B cell (primary cell): ENCODE data around the gene UGT1A9. TPM values are rescaled to one million over a fixed set of nuclear protein-coding genes. Genes with fewer than 3 reads are reported as not detected.

Source experiments
- ATAC-seq: fragments of 200-7000 bp; cut with Tn5 transposase; one replicate; pipeline ENCODE4 v1.10.0; 2021; ENCODE audit warnings: low read depth, mild to moderate bottlenecking, moderate number of reproducible peaks, moderate library complexity
- CTCF ChIA-PET: fragments of 350-600 bp; sonication (Branson Sonifier 250); formaldehyde crosslinking; loops from one replicate; lab custom pipeline; 2021; ENCODE audit warnings: antibody characterized with exemption, inconsistent platforms; lab: Charles Lee
- POLR2A ChIA-PET: fragments of 350-600 bp; sonication (Branson Sonifier 250); formaldehyde crosslinking; loops from one replicate; lab custom pipeline; 2021; ENCODE audit warnings: antibody characterized with exemption; lab: Charles Lee
- DNase-seq: peaks from one replicate; pipeline ENCODE4 v3.0.0; 2013
- H2AFZ ChIP-seq: 2 replicates; pipeline ENCODE4 v1.6.1; 2012; ENCODE audit warnings: mild to moderate bottlenecking, low read depth, low read length; ENCODE audit not compliant: insufficient read depth, poor library complexity, severe bottlenecking
- H3K27ac ChIP-seq, 2 donors: 1 replicate in 1 of 2; 2 replicates in 1 of 2; pipeline ENCODE4 v1.5.1; 2012 to 2013; ENCODE audit warnings: low read length in 2 of 2, mild to moderate bottlenecking in 2 of 2, moderate library complexity in 1 of 2
- H3K27me3 ChIP-seq, 4 experiments: fragments of 200-600 bp in 1 of 4; sonication (generic) in 1 of 4; replicated peaks in 1 of 4; 1 replicate in 2 of 4; 2 replicates in 2 of 4; pipeline versions ENCODE4 v1.6.1 to v1.7.0; 2013 to 2016; ENCODE audit warnings: low read length in 3 of 4, mild to moderate bottlenecking in 2 of 4, mixed read lengths in 1 of 4, moderate library complexity in 1 of 4; ENCODE audit not compliant: insufficient read depth in 4 of 4, control insufficient read depth in 3 of 4; ENCODE audit errors: control extremely low read depth in 1 of 4
- H3K36me3 ChIP-seq, 2 experiments: replicated peaks in 1 of 2; 1 replicate in 1 of 2; 2 replicates in 1 of 2; pipeline versions ENCODE4 v1.6.1 to v1.7.1; 2013; ENCODE audit warnings: low read length in 1 of 2; ENCODE audit not compliant: insufficient read depth in 2 of 2, control insufficient read depth in 1 of 2; ENCODE audit errors: control extremely low read depth in 1 of 2, extremely low read depth in 1 of 2
- H3K4me1 ChIP-seq, 2 donors: fragments of 200-600 bp in 1 of 2; sonication (generic) in 1 of 2; 1 replicate in 1 of 2; 2 replicates in 1 of 2; pipeline versions ENCODE4 v1.5.1 to v1.6.1; 2013 to 2017; ENCODE audit warnings: low read length in 2 of 2; ENCODE audit not compliant: control insufficient read depth in 2 of 2, insufficient read depth in 2 of 2
- H3K4me2 ChIP-seq: replicated peaks from 2 replicates; pipeline ENCODE3; 2012; ENCODE audit warnings: mild to moderate bottlenecking, low read depth, low read length; ENCODE audit not compliant: poor library complexity, severe bottlenecking
- H3K4me3 ChIP-seq, 5 experiments: fragments of 200-600 bp in 1 of 5; sonication (generic) in 1 of 5; 1 replicate in 3 of 5; 2 replicates in 2 of 5; pipeline versions ENCODE4 v1.5.1 to v1.7.0; 2011 to 2016; ENCODE audit warnings: low read length in 4 of 5, mild to moderate bottlenecking in 4 of 5, low read depth in 2 of 5, control low read depth in 1 of 5, moderate library complexity in 1 of 5; ENCODE audit not compliant: insufficient read depth in 1 of 5; ENCODE audit errors: control extremely low read depth in 1 of 5, extremely low read depth in 1 of 5
- H3K79me2 ChIP-seq: fragments of 200-600 bp; sonication (generic); one replicate; pipeline ENCODE4 v1.6.0; 2016; ENCODE audit warnings: low read length; ENCODE audit not compliant: control insufficient read depth, insufficient read depth
- H3K9ac ChIP-seq: fragments of 200-600 bp; sonication (generic); 2 replicates; pipeline ENCODE4 v1.6.1; 2017; ENCODE audit warnings: mild to moderate bottlenecking, low read length, moderate library complexity
- H3K9me3 ChIP-seq, 3 donors: one replicate each; pipeline versions ENCODE4 v1.6.1 to v1.7.1; 2013; ENCODE audit warnings: low read length in 2 of 3; ENCODE audit not compliant: control insufficient read depth in 2 of 3, insufficient read depth in 1 of 3; ENCODE audit errors: control extremely low read depth in 1 of 3
- H4K20me1 ChIP-seq: 2 replicates; pipeline ENCODE4 v1.6.0; 2012; ENCODE audit warnings: mild to moderate bottlenecking, low read length; ENCODE audit not compliant: insufficient read depth, control insufficient read depth, poor library complexity, severe bottlenecking
- H3K27ac Mint-ChIP-seq: one replicate; pipeline ENCODE4 v1.8.0; 2021; ENCODE audit warnings: mixed read lengths
- H3K27me3 Mint-ChIP-seq: one replicate; pipeline ENCODE4 v1.8.0; 2021; ENCODE audit warnings: mixed read lengths
- H3K4me1 Mint-ChIP-seq: one replicate; pipeline ENCODE4 v1.8.0; 2021; ENCODE audit warnings: mixed read lengths
- H3K4me3 Mint-ChIP-seq: one replicate; pipeline ENCODE4 v1.8.0; 2021; ENCODE audit warnings: mixed read lengths
- H3K9me3 Mint-ChIP-seq: one replicate; pipeline ENCODE4 v1.8.0; 2022; ENCODE audit warnings: mixed read lengths; ENCODE audit not compliant: insufficient read depth
- CTCF ChIP-seq: fragments of 200-600 bp; IDR thresholded peaks from one replicate; pipeline ENCODE4 v1.8.0; 2022; ENCODE audit warnings: antibody characterized with exemption, mild to moderate bottlenecking
- EZH2 ChIP-seq: IDR thresholded peaks from 2 replicates; pipeline ENCODE4 v1.6.1; 2012; ENCODE audit warnings: borderline replicate concordance, low read depth, mild to moderate bottlenecking, moderate library complexity, low read length; ENCODE audit not compliant: insufficient read depth, poor library complexity, severe bottlenecking
- WGBS: methylation state at CpG from one replicate; pipeline ENCODE4 v1.1.5; 2013; ENCODE audit warnings: missing lambda C conversion rate; ENCODE audit not compliant: insufficient coverage; 5-methylcytosine and 5-hydroxymethylcytosine counted together
- intact Hi-C: fragments of 100-400 bp; cut with micrococcal nuclease; formaldehyde crosslinking; loops from one replicate; pipeline ENCODE4 v1.10.0; 2022
- polyA plus RNA-seq: library from polyadenylated mRNA; depleted of rRNA; stranded (reverse); fragments of >200 nt; gene quantifications from 2 replicates; pipeline ENCODE4 v1.2.3, GENCODE V29; 2012
- total RNA-seq, 2 donors: library from RNA; stranded (reverse); fragments of 120-200 nt in 1 of 2; gene quantifications; 1 replicate in 1 of 2; 2 replicates in 1 of 2; pipeline versions ENCODE4 v1.2.3 to v1.2.4, GENCODE V29; 2013 to 2022

Gene UGT1A9
- total and polyA plus RNA-seq, 2 donors (not counting 1 experiment from before 2014, with no cell fraction given), result not detected

DNA sequence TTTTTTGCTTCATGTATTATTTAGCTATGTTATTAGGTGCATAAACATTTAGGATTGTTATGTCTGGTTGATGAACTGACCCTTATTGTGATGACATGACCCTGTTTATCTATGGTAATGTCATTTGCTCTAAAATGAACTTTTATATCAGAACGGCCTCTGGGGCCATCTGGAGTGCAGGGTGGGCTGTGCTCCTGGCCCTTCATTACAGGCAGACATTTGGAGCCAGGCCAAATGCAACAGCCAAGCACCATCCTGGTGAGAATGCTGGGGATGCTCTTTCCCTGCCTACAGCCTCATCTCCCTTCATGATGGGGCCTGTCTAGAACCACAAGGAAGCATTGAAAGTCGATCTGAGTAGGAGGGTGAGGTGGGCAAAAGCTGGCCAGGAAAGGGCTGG, 144.6 kb downstream of the UGT1A9 start:
- no peak for DNase-seq
- no peak for TF ChIP-seq CTCF
- TF ChIP-seq EZH2, result no peak
- no peak overlapping the region for H2AFZ ChIP-seq
- H3K27ac ChIP-seq, result no peak overlapping the region
- no peak overlapping the region for H3K4me3 Mint-ChIP-seq
- no peaks in the 10 kb centered on the region for H3K4me1 ChIP-seq
- peaks cover 0 to 5% (median 0%) of the 10 kb centered on the region in 4 experiments for H3K27me3 ChIP-seq
- no peak overlapping the region for H3K4me2 ChIP-seq
- ChIA-PET CTCF (interaction anchor here (0.6 kb wide), 1 partner anchor 692 kb away, joined by 3 read pairs; no protein-coding TSS in a partner anchor), POLR2A (no interaction called here)
- no peak overlapping the region for H3K4me3 ChIP-seq
- no peaks in the 10 kb centered on the region for H4K20me1 ChIP-seq
- whole genome bisulfite sequencing, result 83% methylated on average over 1 of the region's 2 CpGs
- H3K27me3 Mint-ChIP-seq, result peaks cover 16% of the 10 kb centered on the region
- no peaks in the 10 kb centered on the region for H3K4me1 Mint-ChIP-seq
- no peaks in the 10 kb centered on the region for H3K79me2 ChIP-seq
- peaks cover 0 to 6% (median 0%) of the 10 kb centered on the region in 3 donors for H3K9me3 ChIP-seq
- no peak overlapping the region for H3K9ac ChIP-seq
- no peaks in the 10 kb centered on the region for H3K9me3 Mint-ChIP-seq
- H3K36me3 ChIP-seq, result no peaks in the 10 kb centered on the region
- ATAC-seq, result no peak
- intact Hi-C loops, result no loop called here
- no peak overlapping the region for H3K27ac Mint-ChIP-seq

DNA sequence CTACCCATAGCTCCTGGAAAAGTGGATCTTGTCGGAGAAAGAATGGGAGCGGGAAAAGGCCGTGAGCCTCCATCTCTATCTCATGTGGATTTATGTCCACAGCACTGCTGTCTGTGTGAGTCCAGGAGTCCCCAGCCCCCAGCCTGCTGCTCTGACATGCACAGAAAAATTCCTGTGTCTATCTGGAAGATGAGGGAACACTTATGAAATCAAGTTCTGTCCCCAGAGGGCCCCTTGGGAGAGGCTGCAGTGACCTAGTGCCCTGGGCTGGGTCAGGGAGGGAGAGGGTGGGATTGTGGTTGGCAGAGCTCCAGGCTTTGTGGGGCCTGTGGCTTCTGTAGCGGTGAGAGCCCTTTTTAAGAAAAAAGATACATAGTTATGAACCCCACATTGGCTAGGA, 145.1 kb downstream of the UGT1A9 start:
- H3K9me3 ChIP-seq, result peaks cover 0 to 6% (median 0%) of the 10 kb centered on the region in 3 donors
- no peak overlapping the region for H3K9ac ChIP-seq
- H3K4me3 ChIP-seq, result no peak overlapping the region
- H3K4me1 ChIP-seq, result no peaks in the 10 kb centered on the region
- H4K20me1 ChIP-seq, result no peaks in the 10 kb centered on the region
- Mint-ChIP-seq H3K27me3 (peaks cover 16% of the 10 kb centered on the region), H3K4me3 (no peak overlapping the region), H3K9me3 (no peaks in the 10 kb centered on the region), H3K4me1 (no peaks in the 10 kb centered on the region), H3K27ac (no peak overlapping the region)
- ChIA-PET POLR2A (no interaction called here), CTCF (interaction anchor here (0.6 kb wide), 1 partner anchor 691 kb away, joined by 3 read pairs; no protein-coding TSS in a partner anchor)
- peaks cover 0 to 5% (median 0%) of the 10 kb centered on the region in 4 experiments for H3K27me3 ChIP-seq
- no peak overlapping the region for H3K4me2 ChIP-seq
- no peak for ATAC-seq
- no peak for DNase-seq
- intact Hi-C loops, result no loop called here
- no peak overlapping the region for H3K27ac ChIP-seq
- no peaks in the 10 kb centered on the region for H3K36me3 ChIP-seq
- WGBS, result 88% methylated on average over 3 of the region's 4 CpGs
- no peak for TF ChIP-seq EZH2
- TF ChIP-seq CTCF, result no peak
- H2AFZ ChIP-seq, result no peak overlapping the region
- H3K79me2 ChIP-seq, result no peaks in the 10 kb centered on the region
